ENCODE results near the gene SOHLH1.
"Not testable (repeated sequence)": the region's sequence is repeated elsewhere in the genome, so short reads cannot be mapped to it uniquely, and the experiment has no call there.

SOHLH1 gene

DNA sequence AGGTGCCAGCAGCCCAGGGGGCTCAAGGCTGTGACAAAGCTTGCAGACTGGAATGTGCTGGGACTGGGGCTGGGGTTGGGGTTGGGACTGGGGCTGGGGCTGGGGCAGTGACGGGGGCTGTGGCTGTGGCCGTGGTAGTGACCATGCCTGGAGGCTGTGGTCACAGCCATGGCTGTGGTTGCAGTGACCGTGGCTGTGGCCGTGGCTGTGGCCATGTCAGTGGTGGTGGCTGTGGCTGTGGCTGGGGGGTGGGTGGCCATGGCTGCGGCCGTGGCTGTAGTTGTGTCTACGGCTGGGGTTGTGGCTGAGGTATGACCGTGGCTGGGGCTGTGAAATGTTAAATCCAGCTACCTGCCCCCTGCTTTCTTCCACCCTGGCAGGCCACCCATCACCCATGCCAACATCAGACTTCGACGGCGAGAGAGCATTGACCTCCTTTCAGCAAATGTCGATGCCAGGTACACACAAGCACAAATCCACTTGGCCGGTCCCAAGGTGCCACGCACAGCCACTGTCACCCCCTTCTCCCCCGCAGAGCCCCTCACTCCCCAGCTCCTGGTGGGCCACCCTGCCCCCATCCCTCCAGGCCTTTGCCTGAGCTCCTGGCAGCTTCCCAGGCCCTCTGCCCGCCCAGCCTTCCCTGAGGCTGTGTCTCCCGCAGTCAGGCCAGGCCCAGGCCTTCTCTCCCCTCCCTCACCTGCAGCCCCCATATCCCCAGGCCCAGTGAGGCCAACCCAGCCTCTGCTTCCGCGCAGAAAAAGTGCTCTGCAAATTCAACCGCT is 20.9 kb downstream of the SOHLH1 start:
- DNase-seq (ENCODE audit: low read depth in 2 of 2), result no peak

DNA sequence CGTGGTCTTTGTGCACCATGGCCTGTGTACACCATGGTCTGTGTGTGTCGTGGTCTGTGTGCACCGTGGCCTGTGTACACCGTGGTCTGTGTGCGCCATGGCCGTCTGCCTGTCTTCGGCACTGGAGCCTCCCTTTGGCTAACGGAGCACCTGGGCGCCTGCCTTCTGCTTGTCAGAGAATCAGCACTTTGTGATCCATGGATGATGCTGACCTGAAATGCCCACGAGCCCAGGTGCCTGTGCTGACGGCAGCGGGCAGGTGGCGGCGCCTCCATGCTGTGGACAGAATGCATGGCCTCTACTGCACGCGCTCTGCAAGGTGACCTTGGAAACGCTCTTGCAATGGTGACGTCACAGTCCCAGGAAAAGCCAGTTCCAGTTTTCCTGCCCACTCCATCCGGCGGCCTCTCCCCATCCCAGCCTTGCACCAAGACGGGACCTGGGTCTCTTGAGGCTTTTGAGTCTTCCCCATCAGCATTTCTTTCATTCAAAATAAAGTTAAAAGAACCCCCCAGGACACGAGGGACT is 21.6 kb downstream of the SOHLH1 start:
- DNase-seq (ENCODE audit: low read depth in 2 of 2), result no peak

DNA sequence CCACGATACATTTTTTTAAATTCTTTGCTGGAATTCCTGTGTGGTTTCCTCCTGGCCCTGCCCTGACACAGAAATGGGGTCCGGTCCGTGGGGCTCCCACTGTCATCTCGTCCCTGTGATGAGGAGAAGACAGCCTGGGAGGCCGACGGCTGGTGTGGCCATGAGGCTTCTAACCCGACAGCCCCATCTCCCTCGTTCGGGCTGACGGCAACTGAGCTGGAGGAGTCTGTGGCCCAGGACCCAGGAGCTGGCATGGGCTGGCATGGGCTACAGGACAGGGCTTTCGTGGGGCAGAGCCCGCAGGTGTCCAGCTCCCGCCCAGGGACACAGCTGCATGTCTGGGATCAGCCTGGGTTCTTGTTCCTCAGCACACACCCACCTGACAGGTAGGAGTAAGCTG is 22.4 kb downstream of the SOHLH1 start:
- no peak for DNase-seq (ENCODE audit: low read depth in 2 of 2)

DNA sequence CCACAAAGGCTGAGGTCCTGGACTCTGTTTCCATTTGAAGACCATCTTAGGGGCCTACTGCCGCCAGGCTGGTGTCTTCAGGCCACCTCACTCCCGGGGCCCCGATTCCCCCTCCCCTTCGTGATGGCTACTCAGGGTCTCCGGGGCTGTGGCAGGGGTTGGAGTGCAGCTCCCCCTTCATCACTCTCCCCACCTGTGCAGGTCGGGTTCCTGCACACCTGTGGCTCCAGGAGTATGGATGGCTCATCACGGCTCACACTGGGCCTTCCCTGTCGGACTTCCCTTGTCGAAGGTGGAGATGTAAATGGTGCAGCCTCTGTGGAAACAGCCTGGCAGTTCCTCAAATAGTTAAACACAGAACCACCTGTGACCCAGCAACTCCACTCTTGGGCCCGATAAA is 24.3 kb downstream of the SOHLH1 start:
- no peak for DNase-seq (ENCODE audit: low read depth in 2 of 2)

DNA sequence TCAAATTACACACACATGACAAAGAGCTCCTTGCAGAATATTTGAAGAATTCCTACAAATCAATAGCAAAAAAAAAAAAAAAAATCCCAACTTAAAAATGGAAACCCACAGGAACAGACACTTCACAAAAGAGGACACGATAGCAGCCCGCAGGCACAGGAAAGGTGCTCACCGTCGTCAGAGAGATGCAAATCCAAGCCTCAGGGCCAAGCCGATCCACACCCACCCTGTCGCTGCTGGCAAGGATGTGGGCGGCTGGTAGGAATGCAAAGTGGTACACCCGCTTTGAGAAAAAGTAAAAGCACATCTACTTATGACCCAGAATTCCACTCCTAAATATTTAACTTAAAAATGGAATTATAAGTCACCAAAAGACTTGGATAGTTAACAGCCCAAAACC is 25.3 kb downstream of the SOHLH1 start:
- DNase-seq (ENCODE audit: low read depth in 2 of 2), result no peak

DNA sequence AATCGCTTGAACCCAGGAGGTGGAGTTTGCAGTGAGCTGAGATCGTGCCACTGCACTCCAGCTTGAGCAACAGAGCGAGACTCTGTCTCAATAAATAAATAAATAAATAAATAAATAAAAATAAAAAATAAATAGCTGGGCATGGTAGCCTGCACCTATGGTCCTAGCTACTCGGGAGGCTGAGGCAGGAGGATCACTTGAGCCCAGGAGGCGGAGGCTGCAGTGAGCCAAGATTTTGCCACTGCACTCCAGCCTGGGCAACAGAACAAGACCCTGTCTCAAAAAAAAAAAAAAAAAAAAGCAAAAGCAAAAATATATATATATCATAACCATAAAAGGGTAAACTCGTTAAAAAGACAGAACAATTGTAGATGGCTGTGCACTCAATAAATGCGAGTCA is 26.5 kb downstream of the SOHLH1 start:
- DNase-seq (ENCODE audit: low read depth in 2 of 2), result not testable (repeated sequence)

DNA sequence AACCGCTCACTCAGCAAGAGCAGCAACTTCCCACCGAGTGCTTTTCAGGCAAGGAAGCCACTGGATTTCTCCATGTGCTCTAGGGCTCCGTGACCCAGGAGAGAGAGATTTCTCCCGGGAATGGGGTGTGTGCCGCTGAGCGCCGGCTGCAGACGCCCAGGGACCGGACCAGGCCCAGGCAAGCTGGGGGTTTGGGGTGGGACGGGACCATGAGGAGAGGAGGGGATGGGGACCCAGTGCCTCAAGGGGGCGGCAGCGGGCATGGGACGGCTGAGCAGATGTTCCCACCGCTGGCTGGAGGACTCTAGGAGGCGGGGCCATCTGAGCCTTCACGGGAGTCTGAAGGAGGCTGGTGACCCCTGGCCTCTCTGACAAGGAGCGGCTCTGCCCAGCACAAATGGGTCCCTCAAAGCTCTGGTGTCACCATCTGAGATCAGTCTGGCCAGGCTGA is 27.7 kb downstream of the SOHLH1 start:
- DNase-seq (ENCODE audit: low read depth in 2 of 2), result no peak

DNA sequence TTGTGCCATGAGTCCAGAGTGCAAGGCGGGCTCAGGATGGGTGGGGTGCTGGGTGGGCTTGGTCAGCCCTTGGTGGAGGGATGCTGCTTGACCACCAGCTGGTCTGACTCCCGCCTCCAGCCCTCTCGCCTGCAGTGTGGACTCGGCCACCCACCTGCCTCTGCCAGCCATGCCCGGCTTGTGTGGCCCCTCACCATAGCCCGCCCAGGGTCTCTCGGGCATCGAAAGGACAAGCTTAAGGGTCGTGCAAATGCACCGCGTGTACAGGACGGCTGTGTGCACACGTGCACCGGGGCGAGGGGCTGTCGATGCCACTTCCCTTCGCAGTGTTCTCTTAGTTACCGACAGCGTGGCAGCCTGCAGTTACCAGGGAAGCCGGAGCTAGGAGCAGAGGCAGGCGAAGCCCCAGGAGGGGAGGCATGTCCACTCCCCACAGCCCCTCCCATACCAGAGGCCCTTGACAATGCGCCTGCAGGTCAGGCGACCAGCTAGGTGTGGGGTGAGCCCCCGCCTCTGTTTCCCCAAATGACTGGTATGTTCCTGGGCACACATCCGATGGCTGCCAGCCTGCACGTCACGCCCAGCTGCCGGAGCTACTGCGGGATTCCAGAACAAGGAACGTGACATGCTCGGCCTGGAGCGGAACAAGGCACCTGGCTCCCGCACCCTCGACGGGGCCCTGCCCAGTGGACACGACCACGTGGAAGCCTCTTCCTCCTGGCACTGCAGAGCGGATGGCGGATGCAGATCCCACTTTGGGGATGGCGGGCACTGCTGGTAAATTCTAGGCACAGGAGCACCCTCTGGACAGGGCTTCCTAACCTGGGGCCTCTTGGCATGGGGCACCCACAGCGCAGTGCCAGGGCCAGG is 28.3 kb downstream of the SOHLH1 start:
- DNase-seq (ENCODE audit: low read depth in 2 of 2), result no peak

DNA sequence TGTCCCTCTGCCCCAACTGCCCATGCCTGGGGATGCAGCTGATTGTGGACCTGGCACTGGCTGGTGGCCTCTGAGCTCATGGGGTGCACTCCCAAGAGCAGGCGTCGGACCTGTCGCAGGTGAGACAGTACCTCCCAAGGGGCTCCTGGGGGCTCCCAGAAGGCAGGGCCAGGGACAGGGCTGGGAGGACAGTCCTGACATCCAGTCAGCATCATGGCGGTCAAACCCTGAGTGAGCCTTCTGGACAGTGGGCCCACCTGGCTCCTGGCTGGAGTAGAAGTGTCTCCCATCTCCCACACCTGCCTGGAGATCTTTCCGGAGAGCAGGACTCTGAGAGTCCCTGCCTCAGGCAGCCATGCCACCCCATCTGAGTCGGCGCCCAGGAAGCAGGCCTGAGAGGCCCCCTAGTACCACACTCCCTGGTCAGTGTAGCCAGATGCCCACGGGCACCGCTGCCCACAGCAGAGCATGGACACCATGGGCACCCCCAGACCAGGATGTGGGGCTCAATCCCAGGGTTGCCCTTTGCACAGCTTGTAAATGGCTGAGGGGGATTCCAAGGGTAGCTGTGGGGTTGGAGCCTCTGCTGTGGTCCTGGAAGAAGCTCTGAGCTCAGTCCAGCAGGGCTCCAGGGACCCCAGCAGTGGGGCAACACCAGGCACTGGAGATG is 29.5 kb downstream of the SOHLH1 start:
- DNase-seq (ENCODE audit: low read depth in 2 of 2), result no peak

DNA sequence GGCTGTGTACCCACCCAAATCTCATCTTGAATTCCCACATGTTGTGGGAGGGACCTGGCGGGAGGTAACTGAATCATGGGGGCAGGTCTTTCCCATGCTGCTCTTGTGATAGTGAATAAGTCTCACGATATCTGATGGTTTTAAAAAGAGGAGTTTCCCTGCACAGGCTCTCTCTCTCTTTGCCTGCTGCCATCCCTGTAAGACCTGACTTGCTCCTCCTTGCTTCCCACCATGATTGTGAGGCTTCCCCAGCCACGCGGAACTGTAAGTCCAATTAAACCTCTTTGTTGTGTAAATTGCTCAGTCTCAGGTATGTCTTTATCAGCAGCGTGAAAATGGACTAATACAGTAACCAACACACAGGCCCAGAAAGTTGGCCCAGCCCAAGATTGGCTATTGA is 30.3 kb downstream of the SOHLH1 start:
- DNase-seq (ENCODE audit: low read depth in 2 of 2), result not testable (repeated sequence)

DNA sequence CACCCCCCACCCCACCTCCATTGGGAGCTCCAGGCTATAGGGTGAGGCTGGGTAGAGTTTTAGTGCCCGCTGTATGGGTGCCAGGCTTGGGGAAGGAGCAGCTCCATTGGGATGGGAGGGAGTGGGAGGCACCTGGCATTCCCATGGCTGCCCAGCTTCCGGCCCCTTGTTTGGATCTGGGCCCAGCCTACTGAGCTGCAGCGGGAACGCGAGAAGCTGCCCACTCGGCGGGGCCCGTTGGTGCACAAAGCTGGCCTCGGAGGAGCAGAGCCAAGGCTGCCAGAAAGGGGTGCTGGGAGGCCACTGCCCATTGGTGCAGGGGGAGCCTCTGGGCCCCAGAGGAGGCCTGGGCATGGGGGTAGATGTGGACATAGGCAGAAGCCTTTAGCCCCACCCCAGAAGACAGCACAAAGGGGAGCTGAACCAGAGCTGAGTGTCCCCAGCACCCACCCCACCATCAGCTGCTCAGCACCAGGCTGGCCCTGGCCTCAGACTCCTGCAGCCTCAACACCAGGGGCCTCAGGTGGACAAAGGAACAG is 31.7 kb downstream of the SOHLH1 start:
- no peak for DNase-seq (ENCODE audit: low read depth in 2 of 2)

DNA sequence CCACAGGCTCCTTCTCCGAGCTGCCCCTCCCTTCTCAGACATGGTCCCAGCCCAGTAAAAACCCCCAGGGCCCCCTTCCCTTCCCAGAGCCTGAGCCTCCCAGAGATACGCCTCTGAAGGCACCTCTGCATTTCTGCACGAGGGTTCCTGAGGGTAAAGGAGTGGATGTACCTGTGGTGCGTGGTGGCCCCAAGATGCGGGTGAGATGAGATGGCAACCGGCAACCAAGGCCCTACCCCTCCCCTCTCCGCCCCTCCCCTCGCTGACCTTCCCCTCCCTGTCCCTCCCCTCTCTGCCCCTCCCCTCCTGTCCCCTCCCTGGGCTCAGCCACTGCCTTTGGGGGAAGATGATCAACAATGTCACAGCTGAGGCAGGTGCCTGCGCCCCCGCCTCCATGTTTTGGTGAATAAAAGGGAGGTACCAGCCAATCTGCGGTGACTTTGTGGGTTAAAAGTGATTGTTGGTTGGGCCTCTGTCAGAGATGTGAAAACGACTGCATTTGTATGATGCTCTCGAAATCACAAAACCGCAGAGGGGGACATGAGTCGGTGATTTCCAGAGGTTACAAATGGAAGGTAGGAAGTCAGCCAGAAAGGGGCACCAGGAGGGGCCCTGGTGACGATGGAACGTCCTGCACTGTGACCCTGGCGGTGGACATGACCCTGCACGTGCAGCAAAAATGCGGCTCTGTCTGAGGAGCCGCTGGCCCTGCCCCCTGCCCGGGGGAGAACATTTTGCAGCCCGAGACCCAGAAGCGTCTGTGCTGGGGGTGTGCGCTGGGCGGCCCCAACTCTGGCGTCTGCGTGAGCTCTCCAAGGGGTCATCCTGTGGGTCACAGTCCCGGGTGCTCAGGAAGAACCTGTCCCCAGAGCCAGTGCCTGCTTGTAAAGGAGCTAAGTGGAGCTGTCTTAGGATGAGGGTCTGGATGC is 32.5 kb downstream of the SOHLH1 start:
- no peak for DNase-seq (ENCODE audit: low read depth in 2 of 2)

DNA sequence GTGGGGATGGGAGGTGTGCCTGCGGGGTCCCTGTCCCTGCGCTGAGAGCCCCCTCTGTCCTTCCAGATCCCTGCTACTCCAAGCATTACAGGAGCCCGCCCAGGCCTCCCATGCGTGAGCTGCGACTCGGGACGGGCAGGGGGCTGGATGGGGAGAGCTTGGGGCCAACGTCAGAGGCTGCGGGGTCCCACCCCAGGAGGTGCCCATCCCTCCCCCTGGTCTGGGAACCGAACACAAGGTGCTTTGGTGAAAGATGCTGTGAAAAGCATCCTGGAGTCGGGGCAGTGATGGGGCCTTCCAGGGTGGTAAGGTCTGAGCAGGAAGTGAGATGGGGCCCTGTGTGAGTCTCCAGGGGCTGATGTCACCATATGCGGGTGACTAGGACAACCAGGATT is 33.5 kb downstream of the SOHLH1 start:
- no peak for DNase-seq (ENCODE audit: low read depth in 2 of 2)

DNA sequence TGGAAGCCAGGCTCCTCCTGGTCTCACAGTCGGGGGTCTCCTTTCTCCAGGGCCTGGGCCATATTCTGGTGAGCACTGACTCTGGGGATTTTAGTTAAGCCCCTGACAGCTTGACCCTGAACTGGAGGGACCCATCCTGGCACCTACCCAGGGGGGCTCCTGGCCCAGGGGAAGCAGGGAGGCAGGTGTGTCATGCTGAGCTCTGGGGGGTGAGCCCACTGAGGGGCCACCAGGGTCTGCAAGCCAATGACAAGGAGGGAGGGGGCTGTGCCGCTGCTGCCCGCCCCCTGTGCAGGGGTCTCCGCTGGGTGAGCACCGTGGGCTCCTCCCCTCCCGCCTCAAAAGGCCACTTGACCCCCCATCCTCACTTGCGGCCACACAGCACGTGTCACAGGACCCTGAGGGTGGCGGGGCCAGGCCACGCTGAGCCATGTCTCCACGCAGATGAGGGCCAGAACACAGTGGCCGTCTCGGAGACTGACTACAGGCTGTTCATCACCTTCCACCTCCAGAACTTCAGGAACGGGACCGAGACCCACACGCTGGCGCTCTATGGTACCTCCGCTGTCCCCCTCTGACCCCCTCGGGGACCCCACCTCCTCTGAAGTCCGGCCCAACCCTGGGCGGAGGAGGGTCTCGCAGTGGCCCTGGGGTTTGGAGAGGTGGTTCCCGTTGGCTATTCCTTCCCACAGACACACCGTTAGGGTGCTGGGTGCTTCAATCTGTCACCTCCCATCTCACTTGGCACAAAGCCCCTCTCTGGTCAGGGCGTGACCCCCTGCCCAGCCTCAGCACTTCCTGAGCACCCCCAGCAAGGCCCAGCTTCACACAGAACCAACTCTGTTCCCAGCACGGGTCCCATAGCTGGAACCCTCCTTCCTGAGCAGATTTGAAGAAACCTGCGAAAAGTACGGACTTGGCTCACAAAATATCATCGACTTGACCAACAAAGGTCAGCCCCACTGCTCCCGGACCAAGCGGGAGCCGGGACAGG is 34.2 kb downstream of the SOHLH1 start:
- DNase-seq (ENCODE audit: low read depth in 2 of 2), result no peak

DNA sequence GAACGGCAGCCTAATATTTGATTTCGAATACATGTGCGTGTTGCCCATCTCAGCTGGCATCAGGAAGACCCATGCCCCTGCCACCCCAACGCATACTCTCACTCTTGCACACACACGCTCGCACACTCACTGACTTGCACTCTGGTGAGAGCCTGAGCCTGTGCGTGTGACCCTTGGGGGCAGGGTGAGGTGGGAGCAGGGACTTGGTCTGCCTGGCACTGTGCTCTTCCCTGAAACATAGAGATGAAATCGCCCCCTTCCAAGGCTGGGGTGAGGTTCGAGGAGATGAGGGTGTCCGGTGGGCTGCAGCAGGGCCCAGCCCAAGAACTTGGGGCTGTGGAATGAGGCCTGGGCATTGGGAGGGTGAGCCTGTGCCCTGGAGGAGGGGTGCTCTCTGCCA is 35.0 kb downstream of the SOHLH1 start:
- DNase-seq (ENCODE audit: low read depth in 2 of 2), result no peak

DNA sequence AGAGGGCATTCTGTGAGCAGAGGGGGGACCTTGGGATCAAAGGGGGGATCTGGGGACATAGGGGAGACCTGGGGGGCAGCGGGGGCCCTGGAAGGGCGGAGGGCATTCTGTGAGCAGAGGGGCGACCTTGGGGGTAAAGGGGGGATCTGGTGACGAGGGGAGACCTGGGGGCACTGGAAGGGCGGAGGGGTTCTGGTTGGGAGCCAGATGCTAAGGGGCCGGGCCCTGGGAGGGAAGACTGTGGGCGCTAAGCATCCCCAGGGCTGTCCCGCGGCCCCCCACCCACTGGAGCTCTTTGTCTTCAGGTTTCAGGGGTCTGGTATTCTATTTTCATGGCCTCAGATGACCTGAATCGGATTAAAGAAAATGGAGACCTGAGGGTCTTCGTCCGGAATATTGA is 35.4 kb downstream of the SOHLH1 start:
- DNase-seq (ENCODE audit: low read depth in 2 of 2), result no peak

DNA sequence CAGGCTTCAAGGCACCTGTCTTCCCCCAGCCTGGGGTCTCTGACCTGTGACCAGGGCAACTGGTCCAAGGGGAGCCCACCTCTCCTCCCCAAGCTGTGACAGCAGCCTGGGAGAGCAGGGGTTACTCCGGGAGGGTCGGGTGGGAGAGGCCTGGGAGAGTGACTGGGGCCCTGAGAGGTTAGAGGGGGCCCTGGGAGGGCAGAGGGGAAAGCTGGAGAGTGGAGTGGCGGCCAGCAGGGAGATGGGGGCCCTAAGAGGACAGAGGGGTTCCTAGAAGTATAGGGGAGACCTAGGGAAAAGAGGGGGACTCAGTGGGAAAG is 35.9 kb downstream of the SOHLH1 start:
- no peak for DNase-seq (ENCODE audit: low read depth in 2 of 2)

DNA sequence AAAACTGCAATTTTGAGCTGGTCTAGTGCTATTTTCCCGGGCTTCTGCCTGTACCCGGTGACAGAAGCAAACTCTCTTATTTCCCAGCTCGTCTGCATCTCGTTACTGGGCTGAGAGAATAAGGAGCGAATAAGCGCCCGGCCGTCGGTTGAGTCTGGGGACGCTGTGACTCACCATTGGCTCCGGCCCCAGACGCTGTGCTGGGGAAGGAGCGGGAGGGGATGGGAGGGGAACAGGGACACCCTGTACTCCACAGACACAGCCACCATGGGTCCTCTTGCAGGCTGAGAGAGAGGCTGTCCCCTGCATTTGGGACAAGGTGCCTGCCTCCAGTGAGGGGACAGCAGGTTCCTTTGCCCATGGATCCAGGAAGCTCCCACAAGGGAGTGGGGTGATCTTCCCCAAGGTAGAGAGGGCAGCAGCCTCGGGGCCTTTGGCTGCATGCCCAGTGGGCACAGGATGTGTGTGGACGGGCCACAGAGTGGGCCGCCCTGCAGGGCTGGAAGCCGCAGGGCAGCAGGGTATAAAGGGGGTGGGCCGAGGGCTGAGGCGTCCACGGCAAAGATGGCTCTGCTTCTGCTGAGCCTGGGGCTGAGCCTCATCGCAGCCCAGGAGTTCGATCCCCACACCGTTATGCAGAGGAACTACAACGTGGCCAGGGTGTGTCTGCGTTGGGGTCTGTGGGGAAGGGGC is 36.4 kb downstream of the SOHLH1 start, which contains the start of gene LCN9:
Gene LCN9, plus strand, starts transcription at position 552 of the 693 bp plus-strand sequence. Its CDS starts 13 bp downstream, at position 565.
- DNase-seq (ENCODE audit: low read depth in 2 of 2), result no peak

All from activated CD8-positive, alpha-beta memory T cell treated with anti-CD3 and anti-CD28 coated beads for 4 hours (primary cell).